Measurements from ENCODE around the gene KCMF1.

KCMF1 gene

GRCh38 chr2:85033388-85033787 is 62.4 kb downstream of the KCMF1 start:
- Histone ChIP-seq H3K9ac (ENCODE audit: insufficient read length) (no peak overlapping the region), H3K36me3 (ENCODE audit: insufficient read depth, low read length) (peaks cover 83% of the 10 kb centered on the region), H3K9me3 (ENCODE audit: low read depth, low read length) (no peaks in the 10 kb centered on the region), H3K27ac (no peak overlapping the region), H3K4me3 (no peak overlapping the region)
- TF ChIP-seq FOXP2 (optimal IDR thresholded peaks at IDR 0.05; ENCODE audit: control extremely low read depth, extremely low read length, insufficient read depth) (no peak), POLR2AphosphoS5 (IDR thresholded peaks at IDR 0.05; ENCODE audit: borderline replicate concordance, low read depth, low read length) (no peak)
- DNase-seq (ENCODE audit: low read depth, low spot score), result no peak

- no peaks in the 10 kb centered on the region for H3K9me3 ChIP-seq (ENCODE audit: low read depth, low read length)
- H3K36me3 ChIP-seq (ENCODE audit: insufficient read depth, low read length), result peaks cover 85% of the 10 kb centered on the region
- TF ChIP-seq EZH2 (IDR thresholded peaks at IDR 0.05) (no peak), FOXP2 (optimal IDR thresholded peaks at IDR 0.05; ENCODE audit: control extremely low read depth, extremely low read length, insufficient read depth) (no peak), POLR2AphosphoS5 (IDR thresholded peaks at IDR 0.05; ENCODE audit: borderline replicate concordance, low read depth, low read length) (no peak)
- H3K9ac ChIP-seq (ENCODE audit: insufficient read length), result no peak overlapping the region
- H3K4me3 ChIP-seq, result no peak overlapping the region
- no peak for DNase-seq (ENCODE audit: low read depth, low spot score)
- no peak overlapping the region for H3K27ac ChIP-seq
Measured at GRCh38 chr2:85034158-85034557, 63.2 kb downstream of the KCMF1 start.

- no peak overlapping the region for H3K9ac ChIP-seq (ENCODE audit: insufficient read length)
- H3K4me3 ChIP-seq, result no peak overlapping the region
- peaks cover 74% of the 10 kb centered on the region for H3K36me3 ChIP-seq (ENCODE audit: insufficient read depth, low read length)
- no peak overlapping the region for H3K27ac ChIP-seq
- no peaks in the 10 kb centered on the region for H3K9me3 ChIP-seq (ENCODE audit: low read depth, low read length)
- no peak for TF ChIP-seq POLR2AphosphoS5 (IDR thresholded peaks at IDR 0.05; ENCODE audit: borderline replicate concordance, low read depth, low read length)
- no peak for TF ChIP-seq EZH2 (IDR thresholded peaks at IDR 0.05)
- TF ChIP-seq FOXP2 (optimal IDR thresholded peaks at IDR 0.05; ENCODE audit: control extremely low read depth, extremely low read length, insufficient read depth), result no peak
- no peak for DNase-seq (ENCODE audit: low read depth, low spot score)
Measured at GRCh38 chr2:85037622-85038021, 66.7 kb downstream of the KCMF1 start.

GRCh38 chr2:85042330-85042729 is 71.4 kb downstream of the KCMF1 start:
- no peak for TF ChIP-seq EZH2 (IDR thresholded peaks at IDR 0.05)
- no peak for TF ChIP-seq POLR2AphosphoS5 (IDR thresholded peaks at IDR 0.05; ENCODE audit: borderline replicate concordance, low read depth, low read length)
- TF ChIP-seq FOXP2 (optimal IDR thresholded peaks at IDR 0.05; ENCODE audit: control extremely low read depth, extremely low read length, insufficient read depth), result no peak
- peaks cover 79% of the 10 kb centered on the region for H3K36me3 ChIP-seq (ENCODE audit: insufficient read depth, low read length)
- H3K9ac ChIP-seq (ENCODE audit: insufficient read length), result no peak overlapping the region
- no peak overlapping the region for H3K27ac ChIP-seq
- DNase-seq (ENCODE audit: low read depth, low spot score), result no peak
- no peaks in the 10 kb centered on the region for H3K9me3 ChIP-seq (ENCODE audit: low read depth, low read length)
- no peak overlapping the region for H3K4me3 ChIP-seq

GRCh38 chr2:85048534-85048933 is 77.6 kb downstream of the KCMF1 start:
- TF ChIP-seq EZH2 (IDR thresholded peaks at IDR 0.05) (no peak), POLR2AphosphoS5 (IDR thresholded peaks at IDR 0.05; ENCODE audit: borderline replicate concordance, low read depth, low read length) (no peak), FOXP2 (optimal IDR thresholded peaks at IDR 0.05; ENCODE audit: control extremely low read depth, extremely low read length, insufficient read depth) (no peak)
- Histone ChIP-seq H3K9me3 (ENCODE audit: low read depth, low read length) (no peaks in the 10 kb centered on the region), H3K27ac (0 out of 2 replicates have a peak overlapping the region, but pooled peaks have one; percentile 26), H3K9ac (ENCODE audit: insufficient read length) (no peak overlapping the region), H3K36me3 (ENCODE audit: insufficient read depth, low read length) (peaks cover 82% of the 10 kb centered on the region), H3K4me3 (no peak overlapping the region)
- no peak for DNase-seq (ENCODE audit: low read depth, low spot score)

- peaks cover 80% of the 10 kb centered on the region for H3K36me3 ChIP-seq (ENCODE audit: insufficient read depth, low read length)
- TF ChIP-seq POLR2AphosphoS5 (IDR thresholded peaks at IDR 0.05; ENCODE audit: borderline replicate concordance, low read depth, low read length), result no peak
- no peak for TF ChIP-seq EZH2 (IDR thresholded peaks at IDR 0.05)
- TF ChIP-seq FOXP2 (optimal IDR thresholded peaks at IDR 0.05; ENCODE audit: control extremely low read depth, extremely low read length, insufficient read depth), result no peak
Measured at GRCh38 chr2:85049236-85049635, 78.3 kb downstream of the KCMF1 start.

GRCh38 chr2:85053802-85054201 is 82.8 kb downstream of the KCMF1 start:
- Histone ChIP-seq H3K9me3 (ENCODE audit: low read depth, low read length) (no peaks in the 10 kb centered on the region), H3K4me3 (no peak overlapping the region), H3K9ac (ENCODE audit: insufficient read length) (peak overlapping the region; percentile 46), H3K27ac (peak overlapping the region; percentile 81), H3K36me3 (ENCODE audit: insufficient read depth, low read length) (peaks cover 58% of the 10 kb centered on the region)
- no peak for DNase-seq (ENCODE audit: low read depth, low spot score)
- TF ChIP-seq POLR2AphosphoS5 (IDR thresholded peaks at IDR 0.05; ENCODE audit: borderline replicate concordance, low read depth, low read length) (no peak), EZH2 (IDR thresholded peaks at IDR 0.05) (no peak), FOXP2 (optimal IDR thresholded peaks at IDR 0.05; ENCODE audit: control extremely low read depth, extremely low read length, insufficient read depth) (no peak)

More at GRCh38 chr2:85049236-85049635, 78.3 kb downstream of the KCMF1 start:
- no peak overlapping the region for H3K27ac ChIP-seq
- no peak overlapping the region for H3K4me3 ChIP-seq
- no peak overlapping the region for H3K9ac ChIP-seq (ENCODE audit: insufficient read length)
- no peak for DNase-seq (ENCODE audit: low read depth, low spot score)
- no peaks in the 10 kb centered on the region for H3K9me3 ChIP-seq (ENCODE audit: low read depth, low read length)

GRCh38 chr2:85057226-85057962 is 86.4 kb downstream of the KCMF1 start:
- no peak overlapping the region for H3K9ac ChIP-seq (ENCODE audit: insufficient read length)
- H3K36me3 ChIP-seq (ENCODE audit: insufficient read depth, low read length), result peaks cover 28% of the 10 kb centered on the region
- H3K27ac ChIP-seq, result peak overlapping the region; percentile 89
- peak overlapping the region; percentile 28 for H3K4me3 ChIP-seq
- DNase-seq (ENCODE audit: low read depth, low spot score), result no peak
- H3K9me3 ChIP-seq (ENCODE audit: low read depth, low read length), result no peaks in the 10 kb centered on the region
- TF ChIP-seq FOXP2 (optimal IDR thresholded peaks at IDR 0.05; ENCODE audit: control extremely low read depth, extremely low read length, insufficient read depth), result no peak
- no peak for TF ChIP-seq EZH2 (IDR thresholded peaks at IDR 0.05)
- TF ChIP-seq POLR2AphosphoS5 (IDR thresholded peaks at IDR 0.05; ENCODE audit: borderline replicate concordance, low read depth, low read length), result no peak

All from SK-N-MC (cell line).